Measurements from ENCODE around the gene GBP7.

DNA sequence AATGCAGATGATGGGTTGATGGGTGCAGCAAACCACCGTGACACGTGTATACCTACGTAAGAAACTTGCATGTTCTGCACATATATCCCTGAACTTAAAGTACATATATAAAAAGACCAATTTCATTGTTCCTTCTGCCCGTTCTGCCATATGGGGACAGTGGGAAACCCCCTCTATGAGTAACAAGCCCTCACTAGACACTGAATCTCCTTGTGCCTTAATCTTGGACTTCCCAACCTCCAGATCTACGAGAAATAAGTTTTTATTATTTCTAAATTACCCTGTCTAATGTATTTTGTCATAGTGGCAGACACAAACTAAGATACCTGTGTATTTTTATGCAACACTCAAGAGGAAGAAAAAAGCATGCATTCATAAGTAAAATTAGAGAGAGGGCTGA, 10.0 kb downstream of the GBP7 start:
- TF ChIP-seq, protein P1, sequence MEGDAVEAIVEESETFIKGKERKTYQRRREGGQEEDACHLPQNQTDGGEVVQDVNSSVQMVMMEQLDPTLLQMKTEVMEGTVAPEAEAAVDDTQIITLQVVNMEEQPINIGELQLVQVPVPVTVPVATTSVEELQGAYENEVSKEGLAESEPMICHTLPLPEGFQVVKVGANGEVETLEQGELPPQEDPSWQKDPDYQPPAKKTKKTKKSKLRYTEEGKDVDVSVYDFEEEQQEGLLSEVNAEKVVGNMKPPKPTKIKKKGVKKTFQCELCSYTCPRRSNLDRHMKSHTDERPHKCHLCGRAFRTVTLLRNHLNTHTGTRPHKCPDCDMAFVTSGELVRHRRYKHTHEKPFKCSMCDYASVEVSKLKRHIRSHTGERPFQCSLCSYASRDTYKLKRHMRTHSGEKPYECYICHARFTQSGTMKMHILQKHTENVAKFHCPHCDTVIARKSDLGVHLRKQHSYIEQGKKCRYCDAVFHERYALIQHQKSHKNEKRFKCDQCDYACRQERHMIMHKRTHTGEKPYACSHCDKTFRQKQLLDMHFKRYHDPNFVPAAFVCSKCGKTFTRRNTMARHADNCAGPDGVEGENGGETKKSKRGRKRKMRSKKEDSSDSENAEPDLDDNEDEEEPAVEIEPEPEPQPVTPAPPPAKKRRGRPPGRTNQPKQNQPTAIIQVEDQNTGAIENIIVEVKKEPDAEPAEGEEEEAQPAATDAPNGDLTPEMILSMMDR (IDR thresholded peaks at IDR 0.05), result no peak
- TF ChIP-seq POLR2A (IDR thresholded peaks at IDR 0.05), result no peak

Measured in lower leg skin (tissue), 3 donors.